GM12875 (cell line): ENCODE measurements around the gene TRAF3.
A peak's percentile ranks its signal among the peaks of the same experiment; 100 is the strongest.

ENCODE experiments used
- H3K4me3 ChIP-seq: one replicate; pipeline ENCODE4 v1.5.1; 2011; ENCODE audit warnings: low read depth, low read length, control low read depth
- CTCF ChIP-seq: IDR thresholded peaks from 2 replicates; pipeline ENCODE4 v1.5.1; 2011; ENCODE audit warnings: low read depth, mild to moderate bottlenecking, control low read depth, inconsistent platforms, low read length, moderate library complexity, borderline replicate concordance; ENCODE audit not compliant: insufficient read depth

The TRAF3 gene

GRCh38 chr14:102918438-102918837, 141.2 kb downstream of the TRAF3 start:
- H3K4me3 ChIP-seq: no peak overlapping the region
- no peak for TF ChIP-seq CTCF

GRCh38 chr14:102920273-102920997, 143.2 kb downstream of the TRAF3 start:
- no peak overlapping the region for H3K4me3 ChIP-seq
- TF ChIP-seq CTCF: no peak

- TF ChIP-seq CTCF: no peak
- H3K4me3 ChIP-seq: no peak overlapping the region
Measured at GRCh38 chr14:102920998-102921304, 143.7 kb downstream of the TRAF3 start.

GRCh38 chr14:102922490-102923200, 145.4 kb downstream of the TRAF3 start, which contains the start of gene AMN:
Gene AMN (plus strand): TSS chr14:102922663. CDS start chr14:102922689, 26 bp downstream.
- H3K4me3 ChIP-seq: peak within 1 kb of the TSS; percentile 21
- no peak for TF ChIP-seq CTCF

- peak overlapping the region; percentile 21 for H3K4me3 ChIP-seq
- no peak for TF ChIP-seq CTCF
Measured at GRCh38 chr14:102923201-102923924, 146.1 kb downstream of the TRAF3 start.

- no peak overlapping the region for H3K4me3 ChIP-seq
- no peak for TF ChIP-seq CTCF
Measured at GRCh38 chr14:102923925-102924486, 146.8 kb downstream of the TRAF3 start.
